IMR-90 (cell line): ENCODE measurements around the gene ABCA10. TPM values are rescaled to one million over a fixed set of nuclear protein-coding genes. Genes with fewer than 3 reads are reported as not detected.

ENCODE experiments used
- ATAC-seq: fragments of 200-7000 bp; cut with Tn5 transposase; 2 replicates; pipeline ENCODE4 v1.9.1; 2020; ENCODE audit warnings: low read depth, mild to moderate bottlenecking, moderate library complexity
- BruUV-seq: library from RNA; stranded (reverse); fragments of 400-500 nt; replicated peaks from 2 replicates; lab custom pipeline; 2021; lab: Mats Ljungman, UMichigan
- CTCF ChIA-PET: fragments of 300-600 bp; formaldehyde crosslinking; extraction: SDS; loops from one replicate; lab custom pipeline; 2021; ENCODE audit warnings: antibody characterized with exemption; lab: Yijun Ruan, JAX
- POLR2A ChIA-PET: fragments of 300-600 bp; sonication (Branson Sonifier 250); formaldehyde crosslinking; loops from one replicate; lab custom pipeline; 2022; ENCODE audit warnings: antibody characterized with exemption; ENCODE audit not compliant: unreplicated experiment; lab: Charles Lee
- DNase-seq: peaks from one replicate; pipeline ENCODE4 v3.0.0; 2013
- H2AFZ ChIP-seq: replicated peaks from 2 replicates; pipeline ENCODE3; 2013; ENCODE audit warnings: low read length, mild to moderate bottlenecking; ENCODE audit not compliant: poor library complexity
- H2AK5ac ChIP-seq: 2 replicates; pipeline ENCODE4 v1.6.1; 2013; ENCODE audit warnings: low read depth, low read length, inconsistent platforms
- H2AK9ac ChIP-seq: replicated peaks from 2 replicates; pipeline ENCODE3; 2013; ENCODE audit warnings: mild to moderate bottlenecking, low read depth, low read length, moderate library complexity; ENCODE audit not compliant: poor library complexity
- H2BK120ac ChIP-seq: 2 replicates; pipeline ENCODE4 v1.6.1; 2013; ENCODE audit warnings: low read depth, low read length, inconsistent platforms
- H2BK15ac ChIP-seq: 3 replicates; pipeline ENCODE4 v1.6.1; 2013; ENCODE audit warnings: low read depth, low read length, inconsistent platforms
- H2BK20ac ChIP-seq: 2 replicates; pipeline ENCODE4 v1.6.1; 2013; ENCODE audit warnings: low read depth, mild to moderate bottlenecking, inconsistent platforms, low read length, moderate library complexity
- H2BK5ac ChIP-seq: 2 replicates; pipeline ENCODE4 v1.6.1; 2013; ENCODE audit warnings: mild to moderate bottlenecking, low read depth, low read length, inconsistent platforms; ENCODE audit not compliant: poor library complexity, severe bottlenecking
- H3K14ac ChIP-seq: replicated peaks from 2 replicates; pipeline ENCODE4 v1.6.1; 2013; ENCODE audit warnings: low read depth, low read length, inconsistent platforms
- H3K18ac ChIP-seq: 2 replicates; pipeline ENCODE4 v1.6.1; 2013; ENCODE audit warnings: low read depth, low read length, control low read depth
- H3K23ac ChIP-seq: 2 replicates; pipeline ENCODE4 v1.6.1; 2013; ENCODE audit warnings: low read depth, low read length, inconsistent platforms
- H3K27ac ChIP-seq: 2 replicates; pipeline ENCODE4 v1.5.1; 2013; ENCODE audit warnings: mild to moderate bottlenecking, control low read depth, low read length; ENCODE audit not compliant: insufficient read depth
- H3K27me3 ChIP-seq: 2 replicates; pipeline ENCODE4 v1.6.1; 2013; ENCODE audit warnings: low read length; ENCODE audit not compliant: control insufficient read depth, insufficient read depth
- H3K36me3 ChIP-seq: 2 replicates; pipeline ENCODE4 v1.6.1; 2013; ENCODE audit warnings: low read length, mixed read lengths; ENCODE audit not compliant: control insufficient read depth, insufficient read depth
- H3K4ac ChIP-seq: 2 replicates; pipeline ENCODE4 v1.6.1; 2013; ENCODE audit warnings: low read depth, low read length, inconsistent platforms
- H3K4me1 ChIP-seq: 2 replicates; pipeline ENCODE4 v1.6.1; 2013; ENCODE audit warnings: low read length, mixed read lengths; ENCODE audit not compliant: control insufficient read depth, insufficient read depth
- H3K4me2 ChIP-seq: 2 replicates; pipeline ENCODE4 v1.6.1; 2013; ENCODE audit warnings: low read depth, mild to moderate bottlenecking, control low read depth, low read length, moderate library complexity
- H3K4me3 ChIP-seq: 2 replicates; pipeline ENCODE4 v1.5.1; 2013; ENCODE audit warnings: low read depth, mild to moderate bottlenecking, control low read depth, low read length, moderate library complexity; ENCODE audit not compliant: insufficient read depth
- H3K56ac ChIP-seq: 2 replicates; pipeline ENCODE4 v1.6.1; 2013; ENCODE audit warnings: low read length, inconsistent platforms; ENCODE audit not compliant: insufficient read depth; ENCODE audit errors: extremely low read depth
- H3K79me1 ChIP-seq, 2 experiments: 2 replicates each; pipeline ENCODE4 v1.6.1; 2013; ENCODE audit warnings: low read length in 2 of 2, inconsistent platforms in 1 of 2, low read depth in 1 of 2
- H3K9ac ChIP-seq: 2 replicates; pipeline ENCODE4 v1.6.1; 2013; ENCODE audit warnings: low read depth, low read length, control low read depth
- H3K9me1 ChIP-seq: 2 replicates; pipeline ENCODE4 v1.6.1; 2013; ENCODE audit warnings: low read length, inconsistent platforms; ENCODE audit not compliant: insufficient read depth
- H3K9me3 ChIP-seq: 2 replicates; pipeline ENCODE4 v1.6.1; 2013; ENCODE audit warnings: low read length; ENCODE audit not compliant: control insufficient read depth, insufficient read depth
- H4K20me1 ChIP-seq: 2 replicates; pipeline ENCODE4 v1.6.1; 2013; ENCODE audit warnings: low read length, inconsistent platforms; ENCODE audit not compliant: insufficient read depth
- H4K5ac ChIP-seq: 2 replicates; pipeline ENCODE4 v1.6.1; 2013; ENCODE audit warnings: mild to moderate bottlenecking, low read depth, low read length, control low read depth
- H4K8ac ChIP-seq, 2 experiments: 2 replicates each; pipeline ENCODE4 v1.6.1; 2013; ENCODE audit warnings: low read depth in 2 of 2, low read length in 2 of 2, control low read depth in 1 of 2, inconsistent platforms in 1 of 2
- H4K91ac ChIP-seq: 2 replicates; pipeline ENCODE4 v1.6.1; 2013; ENCODE audit warnings: low read depth, low read length, inconsistent platforms; ENCODE audit not compliant: insufficient read depth
- BHLHE40 ChIP-seq: fragments of 150-350 bp; IDR thresholded peaks from 2 replicates; pipeline ENCODE4 v1.6.1; 2016; ENCODE audit warnings: mild to moderate bottlenecking, low read depth, low read length
- CEBPB ChIP-seq: IDR thresholded peaks from 2 replicates; pipeline ENCODE4 v1.6.1; 2012; ENCODE audit warnings: low read depth, low read length, improper control_type of control experiment
- CHD1 ChIP-seq: IDR thresholded peaks from 2 replicates; pipeline ENCODE4 v1.6.1; 2012; ENCODE audit warnings: low read depth, low read length, improper control_type of control experiment
- CTCF ChIP-seq: conservative IDR thresholded peaks from 2 replicates; pipeline ENCODE4 v1.5.1; 2012; ENCODE audit warnings: mild to moderate bottlenecking, low read depth, low read length, improper control_type of control experiment
- FOS ChIP-seq: fragments of 150-350 bp; IDR thresholded peaks from 2 replicates; pipeline ENCODE4 v1.6.1; 2016; ENCODE audit warnings: low read depth, low read length
- MAFK ChIP-seq: IDR thresholded peaks from 2 replicates; pipeline ENCODE4 v1.6.1; 2012; ENCODE audit warnings: low read depth, low read length, improper control_type of control experiment
- MAZ ChIP-seq: IDR thresholded peaks from 2 replicates; pipeline ENCODE4 v1.6.1; 2012; ENCODE audit warnings: low read depth, mild to moderate bottlenecking, low read length, improper control_type of control experiment, moderate library complexity, borderline replicate concordance
- MXI1 ChIP-seq: IDR thresholded peaks from 2 replicates; pipeline ENCODE4 v1.6.1; 2012; ENCODE audit warnings: low read depth, mild to moderate bottlenecking, low read length, moderate library complexity, borderline replicate concordance
- NFE2L2 ChIP-seq: fragments of 150-350 bp; IDR thresholded peaks from 2 replicates; pipeline ENCODE4 v1.6.1; 2016; ENCODE audit warnings: low read depth, mild to moderate bottlenecking, low read length
- POLR2A ChIP-seq: IDR thresholded peaks from 2 replicates; pipeline ENCODE4 v1.6.1; 2012; ENCODE audit warnings: mild to moderate bottlenecking, low read depth, low read length
- RAD21 ChIP-seq: IDR thresholded peaks from 2 replicates; pipeline ENCODE4 v1.6.1; 2012; ENCODE audit warnings: low read length, improper control_type of control experiment
- RCOR1 ChIP-seq: IDR thresholded peaks from 2 replicates; pipeline ENCODE4 v1.6.1; 2012; ENCODE audit warnings: mild to moderate bottlenecking, low read length, improper control_type of control experiment; ENCODE audit not compliant: insufficient replicate concordance
- RFX5 ChIP-seq: IDR thresholded peaks from 2 replicates; pipeline ENCODE4 v1.8.0; 2012; ENCODE audit warnings: low read depth, mild to moderate bottlenecking, low read length, moderate library complexity
- SMC3 ChIP-seq: fragments of 150-350 bp; IDR thresholded peaks from 2 replicates; pipeline ENCODE4 v1.6.1; 2016; ENCODE audit warnings: low read depth, mild to moderate bottlenecking, antibody characterized with exemption, low read length, moderate library complexity
- USF2 ChIP-seq: fragments of 150-350 bp; IDR thresholded peaks from 2 replicates; pipeline ENCODE4 v1.6.1; 2017; ENCODE audit warnings: mild to moderate bottlenecking, antibody characterized with exemption, low read length, low read depth
- WGBS, 2 experiments: methylation state at CpG; one replicate each; pipeline versions ENCODE4 v1.1.5 to v1.1.7; 2013; ENCODE audit warnings: missing lambda C conversion rate in 2 of 2; ENCODE audit not compliant: insufficient read length in 1 of 2; ENCODE audit errors: extremely low coverage in 2 of 2; 5-methylcytosine and 5-hydroxymethylcytosine counted together
- dilution Hi-C: fragments of 300-500 bp; cut with HindIII; formaldehyde crosslinking; loops from one replicate; pipeline ENCODE4 v1.14.3; 2018; ENCODE audit warnings: low sequenced_read_pairs; ENCODE audit not compliant: unreplicated experiment
- in situ Hi-C: fragments of 300-500 bp; cut with MboI; formaldehyde crosslinking; loops from 3 replicates; pipeline ENCODE4 v1.14.3; 2019; ENCODE audit warnings: low sequenced_read_pairs, inconsistent platforms, mixed read lengths
- intact Hi-C: fragments of 100-400 bp; cut with micrococcal nuclease; formaldehyde crosslinking; loops from 2 replicates; pipeline ENCODE4 v1.10.0; 2022
- polyA plus RNA-seq, 3 experiments: library from polyadenylated mRNA; depleted of rRNA; stranded (reverse); fragments of >200 nt; gene quantifications; 2 replicates each; pipeline ENCODE4 v1.2.3, GENCODE V29; 2012; ENCODE audit warnings: low replicate concordance in 1 of 3
- total RNA-seq: library from RNA; depleted of rRNA; stranded (reverse); fragments of >200 nt; gene quantifications from 2 replicates; pipeline ENCODE4 v1.2.3, GENCODE V29; 2012

ABCA10 gene
- total and polyA plus RNA-seq, 2 of the 4 experiments (the other 2 are of a cell fraction) = under 0.01 to 0.03 TPM

GRCh38 chr17:69175625-69176456 lies 52.8 kb downstream of the ABCA10 start:
- Histone ChIP-seq H3K79me1 (no peaks in the 10 kb centered on the region), H3K27ac (no peak overlapping the region), H4K20me1 (no peaks in the 10 kb centered on the region), H2BK5ac (peak overlapping the region; percentile 62), H2AK5ac (peak overlapping the region; percentile 35; the same call in 1 of the 2 replicates), H2BK120ac (peak overlapping the region; percentile 83), H3K27me3 (no peaks in the 10 kb centered on the region), H3K14ac (peak overlapping the region; percentile 81; the same call in 1 of the 2 replicates), H3K23ac (no peak overlapping the region), H2BK15ac (peak overlapping the region; percentile 56; the same call in 2 of the 3 replicates), H3K9ac (no peak overlapping the region), H4K91ac (peak overlapping the region; percentile 77), H4K5ac (no peak overlapping the region), H3K9me1 (no peaks in the 10 kb centered on the region), H3K4ac (peak overlapping the region; percentile 54; the same call in 1 of the 2 replicates), H3K4me3 (no peak overlapping the region), H3K56ac (peak overlapping the region; percentile 61; the same call in 1 of the 2 replicates), H3K36me3 (no peaks in the 10 kb centered on the region), H3K9me3 (no peaks in the 10 kb centered on the region), H3K18ac (no peak overlapping the region), H4K8ac (peak overlapping the region; percentile 41 to 43; a peak in 3 of 4 replicates), H3K4me1 (no peaks in the 10 kb centered on the region), H3K4me2 (no peak overlapping the region), H2BK20ac (peak overlapping the region; percentile 83; the same call in 1 of the 2 replicates), H2AK9ac (no peak overlapping the region), H2AFZ (no peak overlapping the region)
- in situ Hi-C loops (no loop called here), dilution Hi-C loops (no loop called here), intact Hi-C loops (no loop called here)
- no TSS peak for BruUV-seq
- no CpG with 5 or more reads among the region's 4 CpGs for WGBS, 2 experiments
- DNase-seq = peak; percentile 79
- POLR2A ChIA-PET = no interaction called here
- ATAC-seq = peak; percentile 82
- CTCF ChIA-PET = no interaction called here
- TF ChIP-seq SMC3 = no peak
- no peak for TF ChIP-seq MAZ
- peak; percentile 25; the same call in 1 of the 2 replicates for TF ChIP-seq FOS
- no peak for TF ChIP-seq MAFK
- no peak for TF ChIP-seq BHLHE40
- no peak for TF ChIP-seq MXI1
- no peak for TF ChIP-seq RCOR1
- no peak for TF ChIP-seq RAD21
- no peak for TF ChIP-seq RFX5
- no peak for TF ChIP-seq POLR2A
- no peak for TF ChIP-seq CTCF
- TF ChIP-seq CEBPB = peak; percentile 79; the same call in 1 of the 2 replicates
- TF ChIP-seq USF2 = no peak
- no peak for TF ChIP-seq CHD1
- no peak for TF ChIP-seq NFE2L2
